MM.1S (cell line): ENCODE results near the gene MPZL1.

ENCODE experiments used
- DNase-seq: peaks from one replicate; pipeline ENCODE4 v3.0.0-alpha.2; 2015
- H2AFZ ChIP-seq: fragments of 300-600 bp; sonication (generic); 2 replicates; pipeline ENCODE4 v1.6.0; 2016; ENCODE audit warnings: antibody characterized with exemption, low read length
- H3F3A ChIP-seq: fragments of 300-600 bp; sonication (generic); 2 replicates; pipeline ENCODE4 v1.6.1; 2016; ENCODE audit warnings: mild to moderate bottlenecking, antibody characterized with exemption, low read length, moderate library complexity, mixed read lengths; ENCODE audit not compliant: insufficient read depth
- H3K27ac ChIP-seq: fragments of 300-600 bp; sonication (generic); 2 replicates; pipeline ENCODE4 v1.5.1; 2016; ENCODE audit warnings: mild to moderate bottlenecking, low read length
- H3K27me3 ChIP-seq: fragments of 300-600 bp; sonication (generic); replicated peaks from 2 replicates; pipeline ENCODE4 v1.6.0; 2016; ENCODE audit warnings: low read length; ENCODE audit not compliant: insufficient read depth
- H3K36me3 ChIP-seq: fragments of 300-600 bp; sonication (generic); replicated peaks from 2 replicates; pipeline ENCODE4 v1.6.1; 2016; ENCODE audit warnings: mild to moderate bottlenecking, low read length, mixed read lengths; ENCODE audit not compliant: insufficient read depth
- H3K4me1 ChIP-seq: fragments of 300-600 bp; sonication (generic); 2 replicates; pipeline ENCODE4 v1.6.1; 2016; ENCODE audit warnings: low read length, mixed read lengths
- H3K4me2 ChIP-seq: fragments of 300-600 bp; sonication (generic); 2 replicates; pipeline ENCODE4 v1.6.0; 2016; ENCODE audit warnings: low read depth, low read length
- H3K4me3 ChIP-seq: fragments of 300-600 bp; sonication (generic); 2 replicates; pipeline ENCODE4 v1.5.1; 2016; ENCODE audit warnings: low read length, mixed read lengths
- H3K79me2 ChIP-seq: fragments of 300-600 bp; sonication (generic); 2 replicates; pipeline ENCODE4 v1.6.1; 2016; ENCODE audit warnings: mixed run types, low read length, mixed read lengths
- H3K9ac ChIP-seq: fragments of 300-600 bp; sonication (generic); 2 replicates; pipeline ENCODE4 v1.6.1; 2016; ENCODE audit warnings: low read length, mixed read lengths
- H3K9me2 ChIP-seq: fragments of 300-600 bp; sonication (generic); replicated peaks from 2 replicates; pipeline ENCODE4 v1.6.1; 2016; ENCODE audit warnings: mild to moderate bottlenecking, low read length, mixed read lengths; ENCODE audit not compliant: insufficient read depth
- H3K9me3 ChIP-seq: fragments of 300-600 bp; sonication (generic); replicated peaks from 2 replicates; pipeline ENCODE4 v1.6.1; 2016; ENCODE audit warnings: mild to moderate bottlenecking, low read length, mixed read lengths; ENCODE audit not compliant: insufficient read depth
- H4K20me1 ChIP-seq: fragments of 300-600 bp; sonication (generic); 2 replicates; pipeline ENCODE4 v1.6.1; 2016; ENCODE audit warnings: mild to moderate bottlenecking, low read length, moderate library complexity, mixed read lengths; ENCODE audit not compliant: insufficient read depth
- CTCF ChIP-seq: fragments of 300-600 bp; sonication (generic); IDR thresholded peaks from 2 replicates; pipeline ENCODE4 v1.5.1; 2016; ENCODE audit warnings: antibody characterized with exemption, low read length, mixed read lengths
- EZH2 ChIP-seq: fragments of 300-600 bp; sonication (generic); optimal IDR thresholded peaks from 2 replicates; pipeline ENCODE3; 2017; ENCODE audit warnings: low read depth, mild to moderate bottlenecking, antibody characterized with exemption, low read length, mixed read lengths
- EZH2phosphoT487 ChIP-seq: fragments of 300-600 bp; sonication (generic); IDR thresholded peaks from 2 replicates; pipeline ENCODE4 v1.6.1; 2018; ENCODE audit warnings: antibody characterized with exemption, low read length

The MPZL1 gene

GRCh38 chr1:167708940-167709389 lies 12.8 kb upstream of the MPZL1 start:
- Histone ChIP-seq H3K4me2 (no peak overlapping the region), H3K4me1 (peaks cover 47% of the 10 kb centered on the region), H3K36me3 (0 out of 2 replicates have a peak, but pooled peaks cover 5% of the 10 kb centered on the region), H3K27ac (no peak overlapping the region), H3K27me3 (no peaks in the 10 kb centered on the region), H3F3A (peaks cover 27% of the 10 kb centered on the region), H3K4me3 (no peak overlapping the region), H3K9ac (no peak overlapping the region), H4K20me1 (no peaks in the 10 kb centered on the region), H3K9me3 (no peaks in the 10 kb centered on the region), H3K79me2 (no peaks in the 10 kb centered on the region), H2AFZ (no peak overlapping the region), H3K9me2 (no peaks in the 10 kb centered on the region)
- TF ChIP-seq EZH2phosphoT487 (no peak), EZH2 (no peak), CTCF (no peak)
- no peak for DNase-seq

GRCh38 chr1:167710836-167711235 lies 10.9 kb upstream of the MPZL1 start:
- Histone ChIP-seq H3K36me3 (no peaks in the 10 kb centered on the region), H3K4me3 (no peak overlapping the region), H2AFZ (no peak overlapping the region), H3K9ac (no peak overlapping the region), H4K20me1 (no peaks in the 10 kb centered on the region), H3K79me2 (no peaks in the 10 kb centered on the region), H3K27me3 (no peaks in the 10 kb centered on the region), H3K4me2 (peak overlapping the region; percentile 1; the same call in 1 of the 2 replicates), H3K27ac (no peak overlapping the region), H3K9me3 (no peaks in the 10 kb centered on the region), H3K9me2 (no peaks in the 10 kb centered on the region), H3K4me1 (peaks cover 33% of the 10 kb centered on the region), H3F3A (peaks cover 40% of the 10 kb centered on the region)
- peak; percentile 71 for DNase-seq
- TF ChIP-seq CTCF (no peak), EZH2phosphoT487 (no peak), EZH2 (no peak)

DNA sequence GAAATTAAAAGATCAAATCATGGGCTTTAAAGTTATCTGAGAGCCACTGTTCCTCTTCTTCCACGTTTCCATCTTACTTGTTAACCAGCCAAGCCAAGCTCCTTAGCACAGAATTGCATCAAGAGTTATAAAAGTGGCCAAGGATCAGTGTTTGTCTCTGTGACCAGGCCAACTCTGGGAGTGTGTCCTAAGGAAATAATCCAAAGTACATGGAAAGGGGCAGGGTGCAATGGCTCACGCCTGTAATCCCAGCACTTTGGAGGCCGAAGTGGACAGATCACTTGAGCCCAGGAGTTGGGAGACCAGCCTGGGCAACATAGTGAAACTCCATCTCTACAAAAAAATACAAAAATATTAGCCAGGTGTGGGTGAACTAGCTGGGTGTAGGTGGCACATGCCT lies 10.0 kb upstream of the MPZL1 start:
- Histone ChIP-seq H3K4me1 (peaks cover 24% of the 10 kb centered on the region), H3K9me3 (no peaks in the 10 kb centered on the region), H3K9me2 (no peaks in the 10 kb centered on the region), H3K27ac (no peak overlapping the region), H2AFZ (no peak overlapping the region), H3K27me3 (no peaks in the 10 kb centered on the region), H4K20me1 (no peaks in the 10 kb centered on the region), H3K4me3 (no peak overlapping the region), H3F3A (peaks cover 41% of the 10 kb centered on the region), H3K9ac (no peak overlapping the region), H3K36me3 (no peaks in the 10 kb centered on the region), H3K79me2 (no peaks in the 10 kb centered on the region), H3K4me2 (no peak overlapping the region)
- TF ChIP-seq EZH2phosphoT487 (no peak), CTCF (no peak), EZH2 (no peak)
- no peak for DNase-seq
